ENCODE results near the gene PPP3R1. TPM values are rescaled to one million over a fixed set of nuclear protein-coding genes. Genes with fewer than 3 reads are reported as not detected.

PPP3R1 gene
- total and polyA plus RNA-seq, 9 of the 15 experiments (the other 6 are each of a cell fraction or from before 2014, with no cell fraction given), result 3.7 to 70.0 (median 24.8) TPM

GRCh38 chr2:68135448-68136320 lies 116.6 kb downstream of the PPP3R1 start (continued):
- TF ChIP-seq ZNF318 (IDR thresholded peaks at IDR 0.05; ENCODE audit: borderline replicate concordance in 1 of 2, low read depth in 1 of 2) (no peak), BRF2 (IDR thresholded peaks at IDR 0.05; ENCODE audit: borderline replicate concordance, insufficient read depth, insufficient read length) (no peak), RBM22 (IDR thresholded peaks at IDR 0.05; ENCODE audit: low read depth, low read length, poor library complexity, severe bottlenecking) (no peak), EWSR1 (IDR thresholded peaks at IDR 0.05; ENCODE audit: borderline replicate concordance, low read depth, partially characterized antibody) (no peak), HDAC8 (tag; IDR thresholded peaks at IDR 0.05) (no peak), ELK1 (CRISPR knock-in tag; IDR thresholded peaks at IDR 0.05) (no peak), CXXC5 (CRISPR knock-in tag; IDR thresholded peaks at IDR 0.05) (peak; percentile 52; the same call in 1 of the 2 replicates), ZNF311 (CRISPR knock-in tag; IDR thresholded peaks at IDR 0.05) (0 out of 2 replicates have a peak, but pooled peaks have one; percentile 41), PTRF (tag; IDR thresholded peaks at IDR 0.05) (no peak), POLR2G (IDR thresholded peaks at IDR 0.05; ENCODE audit: low read depth, low read length) (no peak), RFX5 (IDR thresholded peaks at IDR 0.05; ENCODE audit: low read depth, low read length) (no peak), FOXA1 (IDR thresholded peaks at IDR 0.05; ENCODE audit: borderline replicate concordance) (no peak)
- TF ChIP-seq, protein P1, sequence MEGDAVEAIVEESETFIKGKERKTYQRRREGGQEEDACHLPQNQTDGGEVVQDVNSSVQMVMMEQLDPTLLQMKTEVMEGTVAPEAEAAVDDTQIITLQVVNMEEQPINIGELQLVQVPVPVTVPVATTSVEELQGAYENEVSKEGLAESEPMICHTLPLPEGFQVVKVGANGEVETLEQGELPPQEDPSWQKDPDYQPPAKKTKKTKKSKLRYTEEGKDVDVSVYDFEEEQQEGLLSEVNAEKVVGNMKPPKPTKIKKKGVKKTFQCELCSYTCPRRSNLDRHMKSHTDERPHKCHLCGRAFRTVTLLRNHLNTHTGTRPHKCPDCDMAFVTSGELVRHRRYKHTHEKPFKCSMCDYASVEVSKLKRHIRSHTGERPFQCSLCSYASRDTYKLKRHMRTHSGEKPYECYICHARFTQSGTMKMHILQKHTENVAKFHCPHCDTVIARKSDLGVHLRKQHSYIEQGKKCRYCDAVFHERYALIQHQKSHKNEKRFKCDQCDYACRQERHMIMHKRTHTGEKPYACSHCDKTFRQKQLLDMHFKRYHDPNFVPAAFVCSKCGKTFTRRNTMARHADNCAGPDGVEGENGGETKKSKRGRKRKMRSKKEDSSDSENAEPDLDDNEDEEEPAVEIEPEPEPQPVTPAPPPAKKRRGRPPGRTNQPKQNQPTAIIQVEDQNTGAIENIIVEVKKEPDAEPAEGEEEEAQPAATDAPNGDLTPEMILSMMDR (IDR thresholded peaks at IDR 0.05 in 2 of 3, conservative IDR thresholded peaks at IDR 0.05 in 1 of 3; ENCODE audit: insufficient read depth in 2 of 3, low read depth in 1 of 3, low read length in 3 of 3), result no peak

Measured in K562 (cell line).